HFF-Myc (cell line): Measurements from ENCODE around the gene CABLES1.
"Not testable (repeated sequence)": the region's sequence is repeated elsewhere in the genome, so short reads cannot be mapped to it uniquely, and the experiment has no call there.

Source experiments
- DNase-seq: peaks from one replicate; pipeline ENCODE4 v3.0.0-alpha.2; 2011; ENCODE audit warnings: low read depth; ENCODE audit errors: extremely low read depth
- H3K4me3 ChIP-seq: replicated peaks from 2 replicates; pipeline ENCODE4 v1.5.1; 2011; ENCODE audit warnings: low read depth, mild to moderate bottlenecking, control low read depth, low read length
- TF ChIP-seq, protein P1 (sequence below): IDR thresholded peaks from 2 replicates; pipeline ENCODE4 v1.5.1; 2012; ENCODE audit warnings: mild to moderate bottlenecking, low read depth, low read length, control low read depth; ENCODE audit errors: missing control alignments

The CABLES1 gene

DNA sequence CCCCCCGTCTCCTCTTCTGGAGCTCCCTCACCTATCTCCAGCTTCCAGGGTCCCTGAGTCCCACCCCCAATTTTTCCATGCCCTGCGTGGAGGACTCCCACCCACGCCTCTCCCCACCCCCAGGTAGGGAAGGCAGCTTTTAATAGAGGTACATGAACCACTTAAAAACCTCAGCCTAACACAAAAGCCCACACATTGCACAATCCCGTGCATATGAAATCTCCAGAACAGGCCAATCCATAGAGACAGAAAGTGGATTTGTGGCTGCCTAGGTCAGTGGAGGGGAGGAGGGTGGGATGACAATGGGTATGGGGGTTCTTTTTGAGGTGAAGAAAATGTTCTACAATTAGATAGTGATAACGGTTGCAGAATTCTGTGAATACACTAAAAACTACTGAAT is 145.6 kb downstream of the CABLES1 start:
- no peak overlapping the region for H3K4me3 ChIP-seq
- DNase-seq = no peak
- TF ChIP-seq, protein P1, sequence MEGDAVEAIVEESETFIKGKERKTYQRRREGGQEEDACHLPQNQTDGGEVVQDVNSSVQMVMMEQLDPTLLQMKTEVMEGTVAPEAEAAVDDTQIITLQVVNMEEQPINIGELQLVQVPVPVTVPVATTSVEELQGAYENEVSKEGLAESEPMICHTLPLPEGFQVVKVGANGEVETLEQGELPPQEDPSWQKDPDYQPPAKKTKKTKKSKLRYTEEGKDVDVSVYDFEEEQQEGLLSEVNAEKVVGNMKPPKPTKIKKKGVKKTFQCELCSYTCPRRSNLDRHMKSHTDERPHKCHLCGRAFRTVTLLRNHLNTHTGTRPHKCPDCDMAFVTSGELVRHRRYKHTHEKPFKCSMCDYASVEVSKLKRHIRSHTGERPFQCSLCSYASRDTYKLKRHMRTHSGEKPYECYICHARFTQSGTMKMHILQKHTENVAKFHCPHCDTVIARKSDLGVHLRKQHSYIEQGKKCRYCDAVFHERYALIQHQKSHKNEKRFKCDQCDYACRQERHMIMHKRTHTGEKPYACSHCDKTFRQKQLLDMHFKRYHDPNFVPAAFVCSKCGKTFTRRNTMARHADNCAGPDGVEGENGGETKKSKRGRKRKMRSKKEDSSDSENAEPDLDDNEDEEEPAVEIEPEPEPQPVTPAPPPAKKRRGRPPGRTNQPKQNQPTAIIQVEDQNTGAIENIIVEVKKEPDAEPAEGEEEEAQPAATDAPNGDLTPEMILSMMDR = no peak

DNA sequence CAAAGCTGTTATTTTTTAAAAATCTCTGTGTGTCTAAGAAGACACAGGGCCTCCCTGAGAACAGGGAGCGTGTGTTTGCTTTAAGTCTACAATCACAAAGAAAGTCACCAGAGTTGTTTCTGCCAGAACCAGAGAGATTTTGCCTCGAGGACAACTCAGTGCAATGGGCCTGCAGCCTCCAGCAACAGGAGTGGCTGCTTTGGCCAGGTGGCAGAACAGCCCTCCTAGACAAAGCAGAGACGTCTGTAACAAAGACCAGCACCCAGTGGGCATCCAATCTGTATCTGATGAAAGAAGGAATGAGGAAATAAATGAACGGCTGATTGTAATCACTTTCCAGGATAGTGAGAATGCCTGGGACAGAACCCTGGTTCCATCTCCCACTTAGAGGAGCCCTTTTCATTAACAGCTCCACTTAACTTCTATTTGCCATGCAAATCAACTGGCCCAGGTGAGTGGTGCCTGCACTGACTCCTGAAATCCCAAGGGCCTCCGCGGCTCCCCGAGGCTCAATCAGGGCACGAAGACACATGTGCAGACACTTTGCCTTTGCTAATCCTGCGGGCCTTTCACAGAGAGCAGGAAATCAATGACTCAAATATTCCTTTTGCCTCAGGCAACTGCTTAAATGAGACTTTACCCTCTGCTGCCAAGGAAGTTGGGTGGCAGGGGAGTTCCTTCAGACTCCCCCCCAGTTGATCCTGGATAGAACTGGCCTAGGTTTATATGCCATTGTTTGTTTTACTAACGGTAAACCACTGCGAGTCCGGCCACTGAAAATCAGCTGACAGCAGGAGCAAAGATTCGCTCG is 146.5 kb downstream of the CABLES1 start:
- H3K4me3 ChIP-seq = no peak overlapping the region
- TF ChIP-seq, protein P1 = no peak
- peak; percentile 47 for DNase-seq

DNA sequence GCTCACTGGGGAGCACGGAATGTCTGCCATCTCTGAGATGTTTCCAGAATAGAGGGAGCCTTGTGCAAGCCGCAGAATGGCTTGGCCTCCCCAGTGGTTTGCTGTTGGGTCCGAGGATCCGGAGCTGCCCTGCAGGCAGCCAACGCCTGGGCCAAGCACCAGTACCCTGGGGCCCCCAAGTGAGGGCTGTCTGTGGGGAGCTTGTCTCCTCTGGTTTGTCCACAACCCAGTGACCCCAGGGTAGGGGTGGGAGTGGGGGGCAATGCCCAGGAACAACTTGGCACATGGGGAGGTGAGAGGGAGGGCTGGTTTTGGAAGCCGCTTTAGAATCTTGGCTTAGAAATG is 147.1 kb downstream of the CABLES1 start:
- DNase-seq = no peak
- TF ChIP-seq, protein P1 = no peak
- H3K4me3 ChIP-seq = no peak overlapping the region

DNA sequence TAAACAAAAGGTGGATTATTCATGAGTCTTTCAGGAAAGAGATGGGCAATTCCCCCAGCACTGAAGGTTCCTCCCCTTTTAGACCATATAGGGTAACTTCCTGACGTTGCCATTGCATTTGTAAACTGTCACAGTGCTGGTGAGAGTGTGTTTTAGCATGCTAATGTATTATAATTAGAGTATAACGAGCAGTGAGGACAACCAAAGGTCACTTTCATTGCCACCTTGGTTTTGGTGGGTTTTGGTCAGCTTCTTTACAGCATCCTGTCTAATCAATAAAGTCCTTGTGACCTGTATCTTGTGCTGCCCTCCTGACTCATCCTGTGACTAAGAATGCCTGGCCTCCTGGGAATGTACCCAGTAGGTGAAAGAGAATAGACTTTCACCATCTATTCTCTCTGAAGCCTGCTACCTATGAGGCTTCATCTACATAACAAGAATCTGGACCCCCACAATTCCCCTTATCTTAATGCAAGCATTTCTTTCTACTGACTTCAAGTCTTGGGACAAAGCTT is 148.7 kb downstream of the CABLES1 start:
- H3K4me3 ChIP-seq = no peak overlapping the region
- DNase-seq = no peak
- TF ChIP-seq, protein P1 = no peak

DNA sequence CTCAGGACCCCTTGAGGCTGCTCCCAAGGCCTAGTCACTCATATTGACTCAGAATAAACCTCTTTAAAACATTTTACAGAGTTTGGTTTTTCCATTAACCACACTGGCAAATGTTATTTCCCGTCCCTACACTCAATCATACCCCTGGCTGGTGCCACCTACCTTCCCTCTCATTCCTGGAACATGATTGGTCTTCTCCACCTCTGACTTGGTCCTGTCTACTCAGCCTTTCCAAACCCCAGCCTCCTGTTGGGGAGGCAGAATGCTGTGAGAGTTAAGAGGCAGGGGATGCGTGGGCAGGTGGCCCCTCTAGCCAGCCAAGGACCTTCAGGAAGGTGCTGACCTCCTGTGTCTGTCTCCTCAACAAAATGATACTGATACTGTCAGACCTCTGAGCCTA is 149.3 kb downstream of the CABLES1 start:
- TF ChIP-seq, protein P1 = no peak
- no peak for DNase-seq
- no peak overlapping the region for H3K4me3 ChIP-seq

DNA sequence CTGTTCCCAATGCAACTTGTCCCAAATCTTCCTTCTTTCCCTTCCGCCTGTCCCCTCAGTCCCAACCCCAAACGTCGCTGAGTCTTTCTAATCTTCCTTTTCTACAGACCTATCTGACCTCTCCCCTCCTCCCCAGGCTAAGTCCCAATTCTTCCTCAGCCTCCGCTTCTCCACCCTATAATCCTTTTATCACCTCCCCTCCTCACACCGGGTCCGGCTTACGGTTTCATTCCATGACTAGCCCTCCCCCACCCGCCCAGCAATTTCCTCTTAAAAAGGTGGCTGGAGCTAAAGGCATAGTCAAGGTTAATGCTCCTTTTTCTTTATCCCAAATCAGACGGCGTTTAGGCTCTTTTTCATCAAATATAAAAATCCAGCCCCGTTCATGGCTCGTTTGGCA is 150.3 kb downstream of the CABLES1 start:
- not testable (repeated sequence) for DNase-seq, H3K4me3 ChIP-seq

DNA sequence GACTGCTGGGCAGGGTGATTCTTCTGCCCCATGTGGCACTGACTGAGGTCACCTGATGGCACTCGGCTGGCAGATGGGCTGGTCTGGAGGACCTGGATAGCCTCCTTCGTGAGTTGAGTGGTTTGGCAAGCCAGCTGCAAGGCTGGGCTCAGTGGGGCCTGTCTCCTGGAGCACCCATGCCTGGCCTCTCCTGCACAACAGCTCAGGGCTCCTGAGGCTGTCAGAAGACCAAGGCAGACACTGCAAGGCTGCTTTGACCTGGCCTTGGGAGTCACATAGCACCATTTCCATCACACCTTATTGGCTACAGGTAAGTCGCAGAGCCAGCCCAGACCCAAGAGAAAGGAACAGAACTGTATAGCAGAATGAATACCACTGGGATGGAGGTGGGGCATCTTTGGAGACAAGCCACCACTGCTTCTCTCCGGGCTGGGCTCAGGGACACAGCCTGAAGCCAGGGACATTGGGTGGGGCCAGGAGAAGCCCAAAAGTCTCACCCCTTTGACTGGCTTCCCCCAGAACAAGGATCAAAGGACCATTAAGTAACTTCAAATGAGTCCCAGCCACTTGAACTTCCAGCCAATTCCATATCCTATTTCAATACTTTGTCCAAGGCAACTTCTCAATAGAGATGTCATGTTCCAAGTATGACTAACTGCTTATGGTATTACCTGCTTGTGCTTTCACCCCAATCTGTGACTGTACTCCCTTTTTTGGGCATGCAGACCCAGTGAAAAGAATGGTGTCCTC is 156.3 kb downstream of the CABLES1 start:
- H3K4me3 ChIP-seq = no peak overlapping the region
- no peak for DNase-seq
- TF ChIP-seq, protein P1 = no peak
